ES-I3 (cell line): ENCODE results near the gene CCNL2.

Experiments
- H3K36me3 ChIP-seq: 2 replicates; pipeline ENCODE4 v1.6.1; 2013; ENCODE audit warnings: mild to moderate bottlenecking, low read length, control low read depth, moderate library complexity; ENCODE audit not compliant: insufficient read depth
- H3K4me1 ChIP-seq: 2 replicates; pipeline ENCODE4 v1.6.1; 2013; ENCODE audit warnings: mild to moderate bottlenecking, control low read depth, low read length; ENCODE audit not compliant: insufficient read depth
- H3K9ac ChIP-seq: 2 replicates; pipeline ENCODE4 v1.6.1; 2013; ENCODE audit warnings: low read depth, mild to moderate bottlenecking, low read length, moderate library complexity
- H3K9me3 ChIP-seq: 2 replicates; pipeline ENCODE4 v1.6.1; 2013; ENCODE audit warnings: mild to moderate bottlenecking, low read length, moderate library complexity; ENCODE audit not compliant: control insufficient read depth, insufficient read depth

Gene CCNL2

GRCh38 chr1:1402072-1402900 lies 3.2 kb upstream of the CCNL2 start:
- Histone ChIP-seq H3K9me3 (no peaks in the 10 kb centered on the region), H3K9ac (no peak overlapping the region), H3K36me3 (peaks cover 26% of the 10 kb centered on the region), H3K4me1 (peaks cover 9% of the 10 kb centered on the region; the same call in 1 of the 2 replicates)

GRCh38 chr1:1401457-1402010 lies 2.4 kb upstream of the CCNL2 start:
- H3K4me1 ChIP-seq = peaks cover 9% of the 10 kb centered on the region; the same call in 1 of the 2 replicates
- peaks cover 30% of the 10 kb centered on the region for H3K36me3 ChIP-seq
- H3K9me3 ChIP-seq = no peaks in the 10 kb centered on the region
- no peak overlapping the region for H3K9ac ChIP-seq

GRCh38 chr1:1400576-1401456 lies 1.7 kb upstream of the CCNL2 start:
- peaks cover 30% of the 10 kb centered on the region for H3K36me3 ChIP-seq
- H3K9me3 ChIP-seq = no peaks in the 10 kb centered on the region
- H3K9ac ChIP-seq = peak overlapping the region; percentile 76
- peaks cover 4% of the 10 kb centered on the region; the same call in 1 of the 2 replicates for H3K4me1 ChIP-seq

- H3K36me3 ChIP-seq = peaks cover 29% of the 10 kb centered on the region
Observed at GRCh38 chr1:1399872-1400575, 889 bp upstream of the CCNL2 start.

GRCh38 chr1:1398677-1399186 lies 403 bp downstream of the CCNL2 start:
- peaks cover 34% of the 10 kb centered on the region for H3K36me3 ChIP-seq
- peak overlapping the region; percentile 76 for H3K9ac ChIP-seq
- H3K4me1 ChIP-seq = peaks cover 4% of the 10 kb centered on the region; the same call in 1 of the 2 replicates
- no peaks in the 10 kb centered on the region for H3K9me3 ChIP-seq

More at GRCh38 chr1:1399872-1400575, 889 bp upstream of the CCNL2 start:
- H3K9ac ChIP-seq = peak overlapping the region; percentile 76
- H3K9me3 ChIP-seq = no peaks in the 10 kb centered on the region
- peaks cover 4% of the 10 kb centered on the region; the same call in 1 of the 2 replicates for H3K4me1 ChIP-seq

- Histone ChIP-seq H3K36me3 (peaks cover 37% of the 10 kb centered on the region), H3K9me3 (no peaks in the 10 kb centered on the region), H3K4me1 (peaks cover 4% of the 10 kb centered on the region; the same call in 1 of the 2 replicates), H3K9ac (peak overlapping the region; percentile 76)
Observed at GRCh38 chr1:1397839-1398523, 1.2 kb downstream of the CCNL2 start.

GRCh38 chr1:1395166-1395565 lies 4.0 kb downstream of the CCNL2 start:
- Histone ChIP-seq H3K36me3 (peaks cover 58% of the 10 kb centered on the region), H3K9me3 (no peaks in the 10 kb centered on the region)

GRCh38 chr1:1394116-1394515 lies 5.0 kb downstream of the CCNL2 start:
- Histone ChIP-seq H3K36me3 (peaks cover 69% of the 10 kb centered on the region), H3K9ac (no peak overlapping the region), H3K9me3 (no peaks in the 10 kb centered on the region), H3K4me1 (peaks cover 4% of the 10 kb centered on the region; the same call in 1 of the 2 replicates)

More at GRCh38 chr1:1395166-1395565, 4.0 kb downstream of the CCNL2 start:
- peaks cover 4% of the 10 kb centered on the region; the same call in 1 of the 2 replicates for H3K4me1 ChIP-seq
- no peak overlapping the region for H3K9ac ChIP-seq

GRCh38 chr1:1393428-1393827 lies 5.7 kb downstream of the CCNL2 start:
- peaks cover 4% of the 10 kb centered on the region; the same call in 1 of the 2 replicates for H3K4me1 ChIP-seq
- H3K9ac ChIP-seq = no peak overlapping the region
- no peaks in the 10 kb centered on the region for H3K9me3 ChIP-seq
- peaks cover 72% of the 10 kb centered on the region for H3K36me3 ChIP-seq

- no peak overlapping the region for H3K9ac ChIP-seq
- H3K4me1 ChIP-seq = peaks cover under 1% of the 10 kb centered on the region; the same call in 1 of the 2 replicates
- H3K9me3 ChIP-seq = no peaks in the 10 kb centered on the region
- H3K36me3 ChIP-seq = peaks cover 69% of the 10 kb centered on the region
Observed at GRCh38 chr1:1393014-1393413, 6.1 kb downstream of the CCNL2 start.

- Histone ChIP-seq H3K9ac (no peak overlapping the region), H3K9me3 (no peaks in the 10 kb centered on the region), H3K36me3 (peaks cover 70% of the 10 kb centered on the region), H3K4me1 (no peaks in the 10 kb centered on the region)
Observed at GRCh38 chr1:1391225-1391624, 7.9 kb downstream of the CCNL2 start.

GRCh38 chr1:1390675-1391074 lies 8.5 kb downstream of the CCNL2 start:
- no peaks in the 10 kb centered on the region for H3K9me3 ChIP-seq
- H3K9ac ChIP-seq = no peak overlapping the region
- H3K36me3 ChIP-seq = peaks cover 72% of the 10 kb centered on the region
- no peaks in the 10 kb centered on the region for H3K4me1 ChIP-seq

GRCh38 chr1:1388078-1388472 lies 11.1 kb downstream of the CCNL2 start:
- Histone ChIP-seq H3K36me3 (peaks cover 54% of the 10 kb centered on the region), H3K9me3 (no peaks in the 10 kb centered on the region), H3K4me1 (no peaks in the 10 kb centered on the region), H3K9ac (no peak overlapping the region)
